NCI-H1092 treated with DMSO at 0.1 percent for 48 hours (cell line): Measurements from ENCODE around the gene MMP1.

Experiments
- DNase-seq: peaks from one replicate; lab custom pipeline; 2025; lab: John Stamatoyannopoulos, UW

MMP1 gene

DNA sequence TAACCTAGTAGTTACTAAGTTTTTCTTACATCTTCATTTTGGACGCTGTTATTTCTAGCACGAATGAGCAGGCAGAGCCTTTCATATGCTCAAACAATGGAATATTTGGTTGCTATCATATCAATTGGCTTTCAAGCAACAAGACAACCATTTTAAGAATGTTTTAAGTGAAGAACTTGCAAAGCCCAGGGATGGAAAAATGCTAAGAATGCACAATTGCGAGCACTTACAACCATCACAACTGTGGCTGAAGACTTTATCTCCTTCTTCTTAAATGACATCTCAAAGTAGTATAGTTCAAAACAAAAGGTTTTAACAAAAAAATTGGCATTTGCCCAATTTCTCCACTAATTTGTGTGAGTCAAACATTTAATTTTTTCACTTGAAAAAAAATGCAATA, 8.3 kb upstream of the MMP1 start:
- no peak for DNase-seq

DNA sequence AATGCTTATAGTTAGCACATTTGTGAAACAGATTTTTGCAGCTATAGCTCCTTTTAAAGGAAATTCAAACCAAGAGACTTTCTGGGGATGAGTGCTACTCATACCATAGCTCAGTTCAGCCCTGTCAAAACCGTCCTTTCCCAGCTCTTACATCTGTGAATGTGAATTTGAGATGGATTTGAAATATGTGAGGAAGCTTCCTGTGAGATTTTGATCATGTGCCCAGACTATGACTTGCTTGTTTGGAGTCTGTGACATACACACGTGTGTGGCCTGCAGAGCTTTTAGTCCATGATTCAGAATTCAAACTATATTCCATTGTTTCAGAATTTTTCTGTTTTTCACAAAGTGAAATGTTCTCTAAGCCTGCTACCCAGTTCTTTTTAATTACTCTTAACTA, 4.4 kb upstream of the MMP1 start:
- no peak for DNase-seq

DNA sequence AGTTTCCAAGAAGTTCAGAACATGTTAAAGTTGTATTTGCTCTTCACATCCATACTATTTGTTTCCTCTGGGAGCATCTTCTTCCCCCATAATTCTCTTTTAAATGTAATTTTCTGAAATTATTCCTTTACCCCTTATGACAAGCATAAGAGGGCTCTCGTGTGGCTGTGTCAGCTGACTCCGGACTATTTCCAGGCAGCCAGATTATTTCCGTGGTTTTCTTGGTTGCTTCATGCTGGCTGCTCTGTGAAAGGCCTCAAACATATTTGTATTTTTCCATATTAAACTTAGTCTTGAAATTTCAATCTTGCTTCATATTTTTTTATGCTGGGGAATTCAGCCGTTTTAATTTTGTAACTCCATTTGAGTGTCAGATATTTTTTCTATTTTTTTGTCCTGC, 2.8 kb upstream of the MMP1 start:
- no peak for DNase-seq

DNA sequence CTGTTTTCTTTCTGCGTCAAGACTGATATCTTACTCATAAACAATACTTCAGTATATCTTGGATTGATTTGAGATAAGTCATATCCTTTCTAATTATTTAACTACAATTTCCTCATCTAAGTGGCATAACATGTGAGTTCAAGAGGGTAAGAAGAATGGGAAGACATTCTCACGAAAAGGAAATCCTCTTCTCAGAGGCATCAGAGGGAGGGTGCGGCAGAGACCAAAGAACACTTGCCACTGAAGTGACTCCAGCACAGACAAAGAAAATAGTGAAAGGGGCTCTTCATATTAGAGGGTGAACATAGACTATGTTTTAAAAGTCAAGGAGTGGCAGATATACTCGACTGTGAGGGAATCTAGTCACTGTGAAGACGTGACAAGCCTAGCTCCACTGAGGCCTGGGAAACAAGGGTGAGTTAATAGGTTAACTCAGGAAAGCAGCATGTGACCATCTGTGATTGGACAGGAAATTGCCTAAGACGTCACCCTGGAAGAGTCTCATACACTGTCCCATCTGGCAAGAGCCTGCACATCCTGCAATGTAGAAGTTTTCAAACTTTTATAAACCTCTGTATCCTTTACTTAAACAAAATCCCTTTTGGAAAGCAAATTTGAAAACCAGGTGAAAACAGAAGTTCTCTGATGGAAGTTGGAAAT, 1.9 kb upstream of the MMP1 start:
- DNase-seq: no peak

DNA sequence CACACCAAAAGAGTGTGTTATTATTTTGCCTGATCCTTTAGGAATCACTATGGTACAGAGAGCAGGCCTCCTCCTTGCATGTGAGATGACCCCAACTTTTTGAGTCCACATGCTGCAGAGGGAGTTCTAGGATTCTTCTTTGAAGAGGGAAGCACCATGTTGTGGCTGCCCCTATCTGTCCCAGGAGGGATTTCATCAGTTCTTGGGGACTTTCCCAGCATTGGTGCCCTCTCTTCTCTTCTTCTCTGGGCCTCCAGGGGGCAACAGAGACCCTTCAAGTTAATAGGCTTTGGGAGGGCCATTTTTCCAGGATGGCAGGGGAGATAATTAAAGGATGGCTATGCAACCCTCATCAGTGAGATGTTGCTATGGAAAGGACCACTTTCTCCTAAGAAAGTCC, 3.6 kb downstream of the MMP1 start:
- no peak for DNase-seq

DNA sequence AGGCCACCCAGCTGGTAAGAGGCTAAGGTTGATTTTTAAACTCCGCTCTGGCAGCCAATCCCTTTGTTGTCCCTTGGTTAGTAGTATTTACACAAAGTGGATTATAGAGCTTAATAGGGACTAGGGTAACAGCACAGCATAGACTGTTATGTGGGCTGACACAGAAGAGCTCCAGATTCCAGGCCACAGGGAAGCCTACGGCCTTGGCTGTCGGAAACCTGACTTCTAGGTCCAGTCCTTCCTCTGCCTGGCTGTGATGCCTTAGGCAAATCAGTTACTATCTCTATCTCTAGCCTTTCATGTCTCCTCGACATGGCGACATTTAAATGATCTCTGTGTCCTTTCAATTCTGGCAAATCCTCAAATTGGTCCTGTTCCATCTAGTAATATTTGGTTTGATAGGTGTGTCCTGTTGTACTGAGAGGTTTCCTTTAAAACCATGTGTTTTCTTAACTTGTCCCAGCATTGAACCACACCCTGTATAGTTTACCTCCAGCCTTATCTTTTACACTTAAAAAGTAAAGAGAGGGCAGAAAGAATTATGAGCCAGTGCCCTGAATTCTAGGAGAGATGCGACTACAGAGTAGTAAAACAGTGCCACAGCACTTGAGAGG, 4.2 kb downstream of the MMP1 start:
- DNase-seq: no peak

DNA sequence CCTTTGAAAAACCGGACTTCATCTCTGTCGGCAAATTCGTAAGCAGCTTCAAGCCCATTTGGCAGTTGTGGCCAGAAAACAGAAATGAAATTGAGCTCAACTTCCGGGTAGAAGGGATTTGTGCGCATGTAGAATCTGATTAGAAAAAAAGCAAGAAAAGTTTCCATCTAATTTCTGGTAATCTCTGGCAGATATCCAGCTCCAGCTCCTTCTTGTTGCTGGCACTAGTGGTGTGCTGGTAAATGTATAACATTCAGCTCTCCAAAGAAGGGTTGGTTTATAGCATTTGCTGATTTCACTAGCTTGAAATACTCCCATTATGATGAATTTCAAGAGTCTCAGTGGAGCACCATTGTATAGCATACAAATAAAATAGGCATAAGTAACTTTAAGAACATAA, 5.4 kb downstream of the MMP1 start:
- DNase-seq: no peak

DNA sequence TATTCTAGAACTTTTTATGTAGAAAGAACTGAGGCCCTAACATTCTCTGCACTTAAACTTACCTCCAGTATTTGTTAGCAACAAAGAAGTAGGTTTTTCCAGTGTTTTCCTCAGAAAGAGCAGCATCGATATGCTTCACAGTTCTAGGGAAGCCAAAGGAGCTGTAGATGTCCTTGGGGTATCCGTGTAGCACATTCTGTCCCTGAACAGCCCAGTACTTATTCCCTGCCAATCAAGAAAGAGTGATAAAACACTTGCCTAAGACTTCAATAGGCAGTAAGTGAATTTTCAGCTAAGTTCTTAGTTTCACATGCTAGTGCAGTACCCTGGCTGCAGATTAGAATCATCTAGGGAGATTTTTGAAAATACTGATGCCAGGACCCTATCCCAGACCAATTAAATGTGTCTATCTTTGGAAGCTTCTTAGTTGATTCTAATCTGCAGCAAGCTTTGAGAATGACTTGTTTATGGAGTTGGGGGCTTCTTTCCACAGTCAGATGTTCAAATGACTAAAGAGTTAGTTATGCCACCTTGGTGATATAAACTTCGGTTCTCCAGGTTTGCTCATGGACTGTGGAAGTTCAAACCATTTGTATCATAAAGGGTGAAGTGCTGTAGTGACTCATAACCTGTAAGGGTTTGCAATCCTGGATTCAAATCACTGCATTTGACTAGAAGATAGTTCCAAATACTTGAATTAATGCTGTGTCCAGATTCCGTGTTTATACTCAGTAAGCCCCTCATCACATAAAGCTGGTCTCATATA, 6.5 kb downstream of the MMP1 start:
- DNase-seq: no peak

DNA sequence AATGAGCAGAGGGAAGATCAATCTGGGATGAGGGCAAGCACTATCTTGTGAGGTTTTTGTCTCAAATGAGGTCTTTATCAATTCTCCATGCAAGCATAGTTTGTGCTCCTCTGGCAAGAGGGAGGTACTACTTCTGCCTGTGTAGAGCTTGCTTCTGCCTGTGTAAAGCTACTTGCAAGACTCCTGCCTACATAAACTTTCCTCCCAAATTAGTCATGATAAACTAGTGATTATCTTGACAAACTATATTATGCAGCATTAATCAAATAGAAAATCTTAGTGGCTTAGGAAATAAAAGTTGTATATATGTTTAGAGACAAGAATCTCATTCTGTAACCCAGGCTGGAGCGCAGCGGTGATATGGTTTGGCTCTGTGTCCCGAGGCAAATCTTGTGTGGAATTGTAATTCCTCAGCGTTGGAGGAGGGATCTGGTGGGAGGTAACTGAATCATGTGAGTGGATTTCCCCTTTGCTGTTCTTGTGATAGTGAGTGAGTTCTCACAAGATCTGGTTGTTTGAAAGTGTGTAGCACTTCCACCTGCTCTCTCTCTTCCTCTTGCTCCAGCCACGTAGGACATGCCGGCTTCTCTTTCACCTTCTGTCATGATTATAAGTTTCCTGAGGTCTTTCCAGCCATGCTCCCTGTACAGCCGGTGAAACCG, 9.5 kb downstream of the MMP1 start:
- no peak for DNase-seq

DNA sequence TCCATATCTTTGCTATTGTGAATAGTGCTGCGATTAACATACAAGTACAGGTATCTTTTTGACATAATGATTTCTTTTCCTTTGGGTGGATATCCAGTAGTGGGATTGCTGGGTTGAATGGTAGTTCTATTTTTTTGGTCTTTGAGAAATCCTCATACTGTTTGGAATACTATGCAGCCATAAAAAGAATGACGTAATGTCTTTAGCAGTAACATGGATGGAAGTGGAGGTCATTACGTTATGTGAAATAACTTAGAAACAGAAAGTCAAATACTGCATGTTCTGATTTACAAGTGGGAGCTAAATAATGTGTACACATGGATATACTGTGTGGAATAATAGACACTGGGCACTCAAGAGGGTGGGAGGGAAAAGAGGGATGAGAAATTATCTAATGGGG, 13.6 kb downstream of the MMP1 start:
- no peak for DNase-seq

DNA sequence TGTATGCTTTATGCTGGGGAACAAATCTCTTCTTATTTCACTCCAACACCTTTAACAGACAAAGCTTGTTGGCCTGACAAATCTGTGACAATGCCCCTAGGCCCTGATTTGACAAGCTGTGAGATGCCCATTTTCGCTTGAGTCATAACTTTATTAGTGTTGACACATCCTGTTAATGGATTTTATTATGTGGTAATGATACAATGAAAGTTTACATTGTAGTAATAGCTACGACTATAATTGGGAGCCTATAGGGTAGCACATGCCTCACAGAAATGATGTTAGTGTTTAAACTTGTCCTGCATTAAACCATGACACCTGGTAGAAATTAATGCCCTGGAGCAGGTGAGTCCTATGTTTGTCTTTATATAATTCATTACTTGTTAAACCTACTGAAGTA, 14.2 kb downstream of the MMP1 start:
- DNase-seq: no peak

DNA sequence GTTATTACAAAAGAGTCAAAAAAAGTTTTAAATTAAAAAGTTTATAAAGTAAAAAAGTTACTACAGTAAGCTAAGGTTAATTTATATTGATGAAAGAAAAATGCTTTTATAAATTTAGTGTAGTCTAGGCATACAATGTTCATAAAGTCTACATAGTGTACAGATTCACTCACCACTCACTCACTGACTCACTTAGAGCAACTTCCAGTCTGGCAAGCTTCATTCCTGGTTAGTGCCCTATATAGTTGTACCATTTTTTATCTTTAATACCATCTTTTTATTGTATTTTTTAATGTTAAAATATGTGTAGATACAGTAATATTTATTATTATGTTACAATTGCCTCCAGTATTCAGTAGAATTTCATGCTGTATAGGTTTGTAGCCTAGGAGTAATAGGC, 14.9 kb downstream of the MMP1 start:
- no peak for DNase-seq

DNA sequence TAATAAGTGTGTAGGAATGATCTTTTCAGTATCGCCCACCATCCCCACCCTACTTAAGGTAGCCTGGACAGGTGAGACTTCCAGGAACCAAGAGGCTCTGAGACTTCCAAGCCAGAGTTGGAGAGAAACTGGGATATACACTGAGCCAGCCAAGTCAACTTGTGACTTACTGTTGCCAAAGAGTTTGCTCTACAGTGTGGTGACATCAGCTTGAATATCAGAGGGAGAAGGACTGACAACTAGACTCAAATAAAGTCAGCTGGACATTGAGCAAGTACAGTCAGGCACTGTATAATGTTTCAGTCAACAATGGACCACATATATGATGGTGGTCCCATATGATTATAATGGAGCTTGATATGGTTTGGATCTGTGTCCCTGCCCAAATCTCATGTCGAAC, 16.3 kb downstream of the MMP1 start:
- DNase-seq: no peak

DNA sequence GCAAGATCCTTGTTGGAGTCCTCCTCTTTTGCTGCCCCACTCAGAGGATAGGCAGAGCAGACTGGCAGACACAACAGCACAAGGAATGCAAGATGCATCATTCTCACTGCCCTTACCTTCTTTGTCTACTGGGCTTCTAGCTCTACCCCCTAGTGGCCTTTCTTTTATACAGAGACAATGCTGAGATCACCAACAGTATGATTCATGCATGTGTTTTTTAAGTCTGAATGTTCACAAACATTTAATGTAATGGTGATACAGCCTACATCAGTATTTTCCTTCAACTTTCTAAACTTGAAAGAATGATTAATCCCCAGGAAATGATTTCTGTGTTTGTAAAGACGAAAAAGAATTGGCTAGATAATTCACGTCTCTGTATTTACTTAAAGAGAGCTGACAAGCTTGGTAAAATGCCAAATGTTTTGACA, 17.5 kb downstream of the MMP1 start, which contains the start of gene MMP10:
TSS of gene MMP10 (minus strand) at position 138 of the 428 bp plus-strand sequence. CDS start at position 101, 37 bp downstream.
- no peak for DNase-seq

DNA sequence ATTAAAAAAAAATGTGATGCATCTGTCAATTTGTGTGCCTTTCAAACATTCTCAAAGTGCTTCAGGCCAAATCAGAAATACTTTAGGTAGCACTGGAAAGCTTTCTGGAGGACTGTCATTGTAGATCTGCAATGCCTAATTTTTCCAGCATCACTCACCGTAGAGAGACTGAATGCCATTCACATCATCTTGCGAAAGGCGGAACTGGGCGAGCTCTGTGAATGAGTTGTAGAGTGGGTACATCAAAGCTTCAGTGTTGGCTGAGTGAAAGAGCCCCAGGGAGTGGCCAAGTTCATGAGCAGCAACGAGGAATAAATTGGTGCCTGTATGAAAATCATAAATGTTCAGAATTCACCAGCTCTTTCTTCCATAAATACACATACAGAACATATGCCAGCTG, 21.5 kb downstream of the MMP1 start:
- DNase-seq: no peak

DNA sequence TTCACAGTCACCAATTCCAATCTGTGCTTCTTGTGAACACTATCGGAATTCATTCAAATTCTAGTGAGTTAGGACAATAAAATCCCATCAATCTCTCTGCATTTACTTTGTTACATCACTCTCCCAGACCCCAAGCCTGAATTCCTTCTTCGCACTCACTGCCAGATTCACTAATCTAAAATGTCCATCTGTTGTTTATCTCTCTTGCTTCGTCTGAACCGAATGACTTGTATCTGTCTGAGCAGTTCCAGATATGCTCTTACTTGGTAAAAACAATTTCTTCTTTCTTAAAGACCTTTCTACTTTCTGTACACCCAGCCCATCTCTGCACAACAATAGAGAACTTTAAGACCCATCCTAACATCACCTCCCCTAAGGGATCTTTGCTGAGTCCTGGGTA, 24.6 kb downstream of the MMP1 start:
- DNase-seq: no peak

DNA sequence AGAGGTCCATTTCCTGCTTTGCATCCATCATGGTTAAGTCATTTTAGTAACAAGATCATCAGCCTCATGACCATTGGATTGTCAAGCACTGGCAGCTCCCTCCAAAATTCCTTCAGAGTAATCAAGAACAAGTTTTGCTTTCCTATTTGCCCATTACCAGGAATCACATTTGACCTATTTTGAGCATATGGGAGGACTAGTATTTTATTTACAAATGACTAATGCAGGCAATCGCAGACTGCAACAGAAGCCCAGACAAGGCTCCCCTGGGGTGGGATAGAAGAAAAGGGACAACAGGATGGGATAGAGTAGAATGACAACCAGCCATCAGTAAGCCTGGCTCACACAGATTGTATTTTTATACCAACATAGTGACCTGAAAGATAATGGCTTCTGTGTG, 26.6 kb downstream of the MMP1 start:
- DNase-seq: no peak

DNA sequence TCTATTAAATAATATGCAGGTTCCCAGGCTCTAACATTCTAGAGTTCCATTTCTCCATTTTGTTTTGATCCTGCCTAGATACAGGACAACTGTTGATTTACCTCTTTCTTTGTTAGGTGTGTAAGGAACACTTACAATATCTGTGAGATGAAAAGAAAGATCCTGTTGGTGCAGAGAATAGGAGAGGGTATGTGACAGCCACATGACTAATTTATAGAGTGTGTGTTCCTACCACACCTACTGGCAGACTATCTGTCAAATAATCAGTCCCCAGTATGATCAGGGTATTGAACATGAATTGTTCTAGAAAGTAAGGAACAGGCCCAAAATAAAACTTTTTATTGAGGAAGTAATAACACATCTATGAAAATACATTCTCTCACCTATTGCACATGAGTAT, 27.8 kb downstream of the MMP1 start:
- DNase-seq: no peak

DNA sequence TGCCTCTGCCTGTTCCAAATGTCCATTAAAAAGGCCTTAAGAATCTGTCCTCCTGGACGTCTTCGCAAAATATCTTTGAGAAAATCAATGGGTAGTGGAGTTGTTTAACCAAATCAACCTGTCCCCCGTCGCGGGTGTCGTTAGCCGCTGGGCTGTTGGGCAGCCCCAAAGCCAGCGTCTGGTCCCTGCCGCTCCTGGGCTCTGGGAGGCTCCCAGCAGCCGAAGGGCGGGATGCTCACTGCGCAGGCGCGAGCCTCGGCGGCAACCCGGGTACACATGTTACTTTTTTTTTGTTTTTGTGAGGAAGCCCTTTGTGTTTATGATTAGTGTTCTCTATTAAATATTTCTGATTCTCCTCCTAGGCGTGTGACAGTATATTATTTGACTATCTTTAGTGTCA, 30.2 kb downstream of the MMP1 start:
- DNase-seq: no peak

DNA sequence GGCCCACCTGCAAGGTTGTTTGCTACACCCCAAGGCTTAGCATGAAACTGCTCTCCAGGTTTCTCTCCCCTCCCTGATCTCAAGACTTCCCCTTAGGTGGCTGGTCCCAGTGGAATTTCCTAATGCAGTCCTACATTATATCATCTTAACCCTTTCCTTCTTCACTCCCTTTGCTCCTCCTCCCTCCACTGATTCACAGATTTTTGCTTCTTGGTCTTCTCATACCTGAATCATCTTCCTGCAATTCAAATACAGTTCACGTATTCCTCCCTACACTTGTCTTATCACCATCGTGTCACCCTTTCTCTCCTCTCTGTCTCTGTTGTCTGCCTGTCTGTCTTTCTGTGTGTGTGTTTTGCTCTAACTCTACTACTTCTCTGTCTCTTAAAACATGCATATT, 34.5 kb downstream of the MMP1 start:
- DNase-seq: no peak

DNA sequence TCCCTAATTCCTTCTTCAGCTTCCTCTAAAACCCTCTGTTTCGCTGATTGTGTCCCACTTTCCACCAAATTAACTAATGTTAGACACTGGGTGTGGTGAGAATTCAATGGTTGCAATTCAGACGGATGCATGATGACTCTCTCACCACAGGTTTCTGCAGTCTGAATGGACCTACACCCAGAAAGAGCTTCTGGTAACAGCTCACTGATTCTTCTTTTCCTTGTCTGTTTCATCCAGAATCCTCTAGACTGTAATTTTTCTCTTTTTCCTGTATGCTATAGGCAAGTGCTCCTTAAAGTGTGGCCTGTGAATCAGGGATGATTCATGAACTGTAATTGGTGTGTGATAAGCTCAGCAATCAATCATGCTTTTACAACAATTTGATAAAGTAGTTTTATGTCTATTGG, 35.6 kb downstream of the MMP1 start:
- DNase-seq: no peak

DNA sequence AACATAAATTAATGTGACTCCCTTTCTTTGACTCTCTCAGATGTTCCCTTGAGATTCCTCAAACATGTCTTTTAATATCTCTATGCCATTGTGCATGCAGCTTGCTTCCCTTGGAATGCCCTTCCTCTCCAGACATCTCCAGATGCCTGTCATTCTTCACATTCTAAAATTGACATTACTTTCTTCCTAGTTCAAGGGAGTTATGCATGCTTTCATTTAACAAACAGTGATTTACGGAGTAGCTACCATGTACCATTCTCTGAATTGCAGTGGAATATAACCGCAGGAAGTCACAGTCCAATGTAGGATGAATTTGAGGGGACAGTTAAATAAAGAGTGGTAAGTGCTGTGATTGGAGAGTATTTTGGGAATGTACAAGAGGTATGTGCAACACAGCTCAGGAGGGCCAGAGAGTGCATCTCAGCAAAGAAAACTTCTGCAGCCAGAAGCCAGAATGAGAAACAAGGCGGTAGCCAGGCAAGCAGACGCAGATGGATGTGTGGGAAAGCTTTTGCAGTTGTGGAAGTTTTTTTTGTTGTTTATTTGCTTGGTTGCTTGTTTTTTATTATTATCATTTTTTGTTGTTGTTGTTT, 36.2 kb downstream of the MMP1 start:
- no peak for DNase-seq
